Liver (tissue), 9 donors: ENCODE results near the gene IWS1. TPM values are rescaled to one million over a fixed set of nuclear protein-coding genes. Genes with fewer than 3 reads are reported as not detected.
"Not testable (repeated sequence)": the region's sequence is repeated elsewhere in the genome, so short reads cannot be mapped to it uniquely, and the experiment has no call there.

Source experiments
- DNase-seq: peaks from one replicate; pipeline ENCODE4 v3.0.0-alpha.2; 2017; ENCODE audit warnings: low spot score
- H3K27ac ChIP-seq, 2 donors: one replicate each; pipeline ENCODE4 v1.7.0; 2013; ENCODE audit warnings: inconsistent platforms in 2 of 2, low read length in 2 of 2, control low read depth in 1 of 2, low read depth in 1 of 2, mild to moderate bottlenecking in 1 of 2
- H3K27me3 ChIP-seq, 4 donors: one replicate each; pipeline versions ENCODE4 v1.6.1 to v1.7.0; 2013; ENCODE audit warnings: low read length in 3 of 4, inconsistent platforms in 1 of 4, mild to moderate bottlenecking in 1 of 4, moderate library complexity in 1 of 4; ENCODE audit not compliant: control insufficient read depth in 4 of 4, insufficient read depth in 4 of 4
- H3K36me3 ChIP-seq, 4 donors: one replicate each; pipeline versions ENCODE4 v1.6.1 to v1.7.0; 2013; ENCODE audit warnings: low read length in 3 of 4, mild to moderate bottlenecking in 3 of 4, low read depth in 1 of 4, moderate library complexity in 1 of 4; ENCODE audit not compliant: control insufficient read depth in 4 of 4, insufficient read depth in 3 of 4
- H3K4me1 ChIP-seq, 4 donors: one replicate each; pipeline versions ENCODE4 v1.6.1 to v1.7.0; 2013; ENCODE audit warnings: low read length in 3 of 4, mild to moderate bottlenecking in 3 of 4, moderate library complexity in 1 of 4; ENCODE audit not compliant: control insufficient read depth in 4 of 4, insufficient read depth in 4 of 4
- H3K4me3 ChIP-seq, 3 donors: one replicate each; pipeline versions ENCODE4 v1.6.1 to v1.7.0; 2013; ENCODE audit warnings: low read length in 3 of 3, control low read depth in 1 of 3, low read depth in 1 of 3, mild to moderate bottlenecking in 1 of 3
- H3K9ac ChIP-seq, 2 donors: one replicate each; pipeline ENCODE4 v1.7.0; 2013; ENCODE audit warnings: low read length in 2 of 2, mild to moderate bottlenecking in 2 of 2, moderate library complexity in 2 of 2, control low read depth in 1 of 2, low read depth in 1 of 2
- H3K9me3 ChIP-seq, 4 donors: one replicate each; pipeline versions ENCODE4 v1.6.1 to v1.7.0; 2013; ENCODE audit warnings: low read length in 3 of 4; ENCODE audit not compliant: control insufficient read depth in 4 of 4
- CTCF ChIP-seq: fragments of 150-350 bp; IDR thresholded peaks from 2 replicates; pipeline ENCODE4 v1.5.1; 2017; ENCODE audit warnings: improper control_type of control experiment, low read depth, low read length; ENCODE audit not compliant: missing input control
- EGR1 ChIP-seq, 2 donors: IDR thresholded peaks; 2 replicates each; pipeline ENCODE4 v1.6.1; 2016 to 2018; ENCODE audit warnings: antibody characterized with exemption in 2 of 2, low read depth in 2 of 2
- FOXA2 ChIP-seq: IDR thresholded peaks from 2 replicates; pipeline ENCODE4 v1.6.1; 2016; ENCODE audit warnings: antibody characterized with exemption
- GABPA ChIP-seq, 2 donors: IDR thresholded peaks in 1 of 2; conservative IDR thresholded peaks in 1 of 2; 2 replicates each; pipeline ENCODE4 v1.6.1; 2016; ENCODE audit warnings: antibody characterized with exemption in 2 of 2, mild to moderate bottlenecking in 1 of 2, moderate library complexity in 1 of 2
- HNF4A ChIP-seq, 2 donors: conservative IDR thresholded peaks; 2 replicates each; pipeline ENCODE4 v1.6.1; 2016; ENCODE audit warnings: antibody characterized with exemption in 2 of 2, mild to moderate bottlenecking in 2 of 2
- HNF4G ChIP-seq: IDR thresholded peaks from 2 replicates; pipeline ENCODE4 v1.6.1; 2016; ENCODE audit warnings: antibody characterized with exemption
- JUND ChIP-seq, 2 donors: IDR thresholded peaks; 2 replicates each; pipeline ENCODE4 v1.6.1; 2016; ENCODE audit warnings: antibody characterized with exemption in 2 of 2
- MAX ChIP-seq: IDR thresholded peaks from 2 replicates; pipeline ENCODE4 v1.6.1; 2016; ENCODE audit warnings: antibody characterized with exemption
- RAD21 ChIP-seq, 2 donors: IDR thresholded peaks; 2 replicates each; pipeline ENCODE4 v1.6.1; 2016; ENCODE audit warnings: antibody characterized with exemption in 2 of 2, mild to moderate bottlenecking in 2 of 2
- SP1 ChIP-seq: IDR thresholded peaks from 2 replicates; pipeline ENCODE4 v1.6.1; 2018; ENCODE audit warnings: antibody characterized with exemption, mild to moderate bottlenecking
- TAF1 ChIP-seq: conservative IDR thresholded peaks from 2 replicates; pipeline ENCODE4 v1.6.1; 2016; ENCODE audit warnings: antibody characterized with exemption, mild to moderate bottlenecking
- YY1 ChIP-seq: IDR thresholded peaks from 2 replicates; pipeline ENCODE4 v1.6.1; 2016; ENCODE audit warnings: antibody characterized with exemption, mild to moderate bottlenecking
- WGBS: extraction: QIAGEN DNeasy Blood & Tissue Kit; methylation state at CpG from one replicate; pipeline ENCODE4 v1.1.7; 2013; 5-methylcytosine and 5-hydroxymethylcytosine counted together
- polyA plus RNA-seq, 2 donors: library from polyadenylated mRNA; stranded (reverse) in 1 of 2; unstranded in 1 of 2; fragments of 200-250 nt in 1 of 2; fragments of >200 nt in 1 of 2; fragmentation: Nextera tagmentation in 1 of 2; extraction: Ambion mirVana in 1 of 2; gene quantifications; one replicate each; pipeline versions ENCODE4 v1.2.1 to v1.2.3, GENCODE V29; 2013 to 2015
- total RNA-seq, 2 donors: library from RNA; depleted of rRNA; stranded (reverse); fragments of >200 nt; gene quantifications; one replicate each; pipeline ENCODE4 v1.2.3, GENCODE V29; 2014
- TF ChIP-seq, protein P1 (sequence below): IDR thresholded peaks from 2 replicates; pipeline ENCODE4 v1.6.1; 2016; ENCODE audit warnings: antibody characterized with exemption
- TF ChIP-seq, protein P2 (sequence below): IDR thresholded peaks from 2 replicates; pipeline ENCODE4 v1.6.1; 2016; ENCODE audit warnings: antibody characterized with exemption
- donor health status: healthy.
- donor health status: healthy.
- donor health status: healthy.
- donor health status: healthy.
- donor health status: healthy.

IWS1 gene
- total and polyA plus RNA-seq, 4 donors = 13.0 to 28.9 (median 22.8) TPM

DNA sequence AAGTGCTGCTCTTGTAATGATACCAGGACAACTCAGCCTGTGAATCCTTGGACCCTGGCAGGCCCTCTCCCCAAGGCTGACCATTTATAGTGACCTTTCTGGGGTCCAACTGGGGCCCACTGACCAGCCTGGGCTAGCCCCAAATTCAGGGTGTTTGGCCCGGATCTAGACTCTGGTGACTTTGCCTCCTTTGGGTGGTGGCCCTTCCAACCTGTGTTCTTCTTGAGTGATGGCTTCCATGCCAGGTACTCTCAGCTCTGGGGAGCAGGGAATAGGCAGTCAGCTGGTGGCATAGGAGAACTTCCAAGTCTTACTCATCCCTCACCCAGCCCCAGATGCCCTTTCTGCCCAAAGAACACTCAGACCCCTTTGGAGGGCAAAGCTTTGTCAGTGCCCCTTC is 19.5 kb upstream of the IWS1 start:
- Histone ChIP-seq H3K9ac (no peak overlapping the region), H3K36me3 (no peaks in the 10 kb centered on the region), H3K27me3 (no peaks in the 10 kb centered on the region), H3K4me1 (no peaks in the 10 kb centered on the region), H3K27ac (no peak overlapping the region), H3K4me3 (no peak overlapping the region), H3K9me3 (no peaks in the 10 kb centered on the region)
- 98% methylated on average over 1 of the region's 1 CpG for WGBS
- TF ChIP-seq EGR1 (IDR thresholded peaks at IDR 0.05; ENCODE audit: low read depth in 2 of 2) = no peak
- no peak for TF ChIP-seq HNF4A (conservative IDR thresholded peaks at IDR 0.05)
- TF ChIP-seq TAF1 = no peak
- no peak for TF ChIP-seq MAX
- no peak for DNase-seq

- Histone ChIP-seq H3K4me1 (no peaks in the 10 kb centered on the region), H3K36me3 (no peaks in the 10 kb centered on the region), H3K27me3 (no peaks in the 10 kb centered on the region), H3K4me3 (no peak overlapping the region), H3K9me3 (no peaks in the 10 kb centered on the region), H3K27ac (no peak overlapping the region), H3K9ac (no peak overlapping the region)
- DNase-seq = peak; percentile 21
- TF ChIP-seq GABPA (IDR thresholded peaks at IDR 0.05 in 1 of 2, conservative IDR thresholded peaks at IDR 0.05 in 1 of 2) (no peak), MAX (no peak), EGR1 (IDR thresholded peaks at IDR 0.05; ENCODE audit: low read depth in 2 of 2) (no peak), HNF4A (conservative IDR thresholded peaks at IDR 0.05) (no peak), HNF4G (no peak), JUND (IDR thresholded peaks at IDR 0.05) (no peak), CTCF (no peak), SP1 (no peak), YY1 (no peak), FOXA2 (no peak), RAD21 (IDR thresholded peaks at IDR 0.05) (no peak), TAF1 (no peak)
- TF ChIP-seq, protein P1, sequence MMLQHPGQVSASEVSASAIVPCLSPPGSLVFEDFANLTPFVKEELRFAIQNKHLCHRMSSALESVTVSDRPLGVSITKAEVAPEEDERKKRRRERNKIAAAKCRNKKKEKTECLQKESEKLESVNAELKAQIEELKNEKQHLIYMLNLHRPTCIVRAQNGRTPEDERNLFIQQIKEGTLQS = no peak
- TF ChIP-seq, protein P2, sequence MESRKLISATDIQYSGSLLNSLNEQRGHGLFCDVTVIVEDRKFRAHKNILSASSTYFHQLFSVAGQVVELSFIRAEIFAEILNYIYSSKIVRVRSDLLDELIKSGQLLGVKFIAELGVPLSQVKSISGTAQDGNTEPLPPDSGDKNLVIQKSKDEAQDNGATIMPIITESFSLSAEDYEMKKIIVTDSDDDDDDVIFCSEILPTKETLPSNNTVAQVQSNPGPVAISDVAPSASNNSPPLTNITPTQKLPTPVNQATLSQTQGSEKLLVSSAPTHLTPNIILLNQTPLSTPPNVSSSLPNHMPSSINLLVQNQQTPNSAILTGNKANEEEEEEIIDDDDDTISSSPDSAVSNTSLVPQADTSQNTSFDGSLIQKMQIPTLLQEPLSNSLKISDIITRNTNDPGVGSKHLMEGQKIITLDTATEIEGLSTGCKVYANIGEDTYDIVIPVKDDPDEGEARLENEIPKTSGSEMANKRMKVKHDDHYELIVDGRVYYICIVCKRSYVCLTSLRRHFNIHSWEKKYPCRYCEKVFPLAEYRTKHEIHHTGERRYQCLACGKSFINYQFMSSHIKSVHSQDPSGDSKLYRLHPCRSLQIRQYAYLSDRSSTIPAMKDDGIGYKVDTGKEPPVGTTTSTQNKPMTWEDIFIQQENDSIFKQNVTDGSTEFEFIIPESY = no peak
- 77% methylated on average over 6 of the region's 6 CpGs for WGBS
These were observed 18.9 kb upstream of the IWS1 start for GRCh38 chr2:127545189-127545588.

DNA sequence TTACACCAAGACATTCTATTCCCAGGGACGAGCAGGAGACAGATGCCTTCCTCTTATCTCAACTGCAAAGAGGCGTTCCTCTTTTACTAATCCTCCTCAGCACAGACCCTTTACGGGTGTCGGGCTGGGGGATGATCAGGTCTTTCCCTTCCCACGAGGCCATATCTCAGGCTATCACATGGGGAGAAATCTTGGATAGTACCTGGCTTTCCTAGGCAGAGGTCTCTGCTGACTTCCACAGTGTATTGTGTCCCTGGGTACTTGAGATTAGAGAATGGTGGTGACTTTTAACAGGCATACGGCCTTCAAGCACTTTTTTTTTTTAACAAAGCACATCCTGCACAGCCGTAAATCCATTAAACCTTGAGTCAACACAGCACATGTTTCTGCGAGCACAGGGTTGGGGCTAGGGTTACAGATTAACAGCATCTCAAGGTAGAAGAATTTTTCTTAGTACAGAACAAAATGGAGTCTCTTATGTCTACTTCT is 16.8 kb upstream of the IWS1 start:
- H3K9ac ChIP-seq = not testable (repeated sequence)
- DNase-seq = peak; percentile 30

More for the DNA sequence above, 16.8 kb upstream of the IWS1 start:
- not testable (repeated sequence) for H3K4me1 ChIP-seq, H3K27ac ChIP-seq, H3K36me3 ChIP-seq, H3K4me3 ChIP-seq, H3K9me3 ChIP-seq, H3K27me3 ChIP-seq
- WGBS = 61% methylated on average over 8 of the region's 8 CpGs
